Natural killer cell (primary cell): ENCODE data around the gene GALNT12. TPM values are rescaled to one million over a fixed set of nuclear protein-coding genes. Genes with fewer than 3 reads are reported as not detected.

ENCODE experiments used
- ATAC-seq, 3 donors: fragments of 150-1000 bp in 2 of 3; fragments of 200-7000 bp in 1 of 3; cut with Tn5 transposase; 1 replicate in 1 of 3; 2 replicates in 2 of 3; pipeline ENCODE4 v1.10.0; 2021; ENCODE audit warnings: mild to moderate bottlenecking in 2 of 3, moderate library complexity in 2 of 3
- DNase-seq, 2 donors: peaks; one replicate each; pipeline versions ENCODE4 v3.0.0 to v3.0.0-alpha.2; 2013 to 2021; ENCODE audit warnings: mixed read lengths in 1 of 2
- H3K27ac ChIP-seq: one replicate; pipeline ENCODE4 v1.5.1; 2013; ENCODE audit warnings: mild to moderate bottlenecking, low read length
- H3K27me3 ChIP-seq: one replicate; pipeline ENCODE4 v1.6.1; 2013; ENCODE audit warnings: low read length; ENCODE audit not compliant: control insufficient read depth, insufficient read depth
- H3K36me3 ChIP-seq: one replicate; pipeline ENCODE4 v1.6.1; 2013; ENCODE audit warnings: low read length; ENCODE audit not compliant: control insufficient read depth, insufficient read depth
- H3K4me1 ChIP-seq: one replicate; pipeline ENCODE4 v1.6.1; 2013; ENCODE audit warnings: low read length; ENCODE audit not compliant: control insufficient read depth, insufficient read depth
- H3K4me3 ChIP-seq: one replicate; pipeline ENCODE4 v1.5.1; 2013; ENCODE audit warnings: low read length
- H3K9me3 ChIP-seq: one replicate; pipeline ENCODE4 v1.6.1; 2013; ENCODE audit warnings: low read length; ENCODE audit not compliant: control insufficient read depth, insufficient read depth
- H3K27ac Mint-ChIP-seq, 2 donors: one replicate each; pipeline ENCODE4 v1.8.0; 2022; ENCODE audit warnings: mild to moderate bottlenecking in 2 of 2, mixed read lengths in 2 of 2, moderate library complexity in 1 of 2
- H3K27me3 Mint-ChIP-seq, 2 donors: one replicate each; pipeline ENCODE4 v1.8.0; 2022; ENCODE audit warnings: low read depth in 2 of 2, mixed read lengths in 2 of 2
- H3K36me3 Mint-ChIP-seq: one replicate; pipeline ENCODE4 v1.8.0; 2022; ENCODE audit warnings: mixed read lengths
- H3K4me1 Mint-ChIP-seq, 2 donors: one replicate each; pipeline ENCODE4 v1.8.0; 2022; ENCODE audit warnings: mixed read lengths in 2 of 2
- H3K4me3 Mint-ChIP-seq: one replicate; pipeline ENCODE4 v1.8.0; 2022; ENCODE audit warnings: mild to moderate bottlenecking, moderate library complexity, mixed read lengths
- H3K9me3 Mint-ChIP-seq, 2 donors: one replicate each; pipeline ENCODE4 v1.8.0; 2022; ENCODE audit warnings: mixed read lengths in 2 of 2
- CTCF ChIP-seq: fragments of 200-600 bp; IDR thresholded peaks from one replicate; pipeline ENCODE4 v1.8.0; 2022; ENCODE audit warnings: antibody characterized with exemption
- WGBS: methylation state at CpG from one replicate; pipeline ENCODE4 v1.1.7; 2013; ENCODE audit warnings: missing lambda C conversion rate; ENCODE audit not compliant: insufficient coverage; 5-methylcytosine and 5-hydroxymethylcytosine counted together
- intact Hi-C: fragments of 100-400 bp; cut with micrococcal nuclease; formaldehyde crosslinking; loops from one replicate; pipeline ENCODE4 v1.14.2; 2022
- total RNA-seq, 4 donors: library from RNA; stranded (reverse); fragments of 120-200 nt in 1 of 4; gene quantifications; one replicate each; pipeline versions ENCODE4 v1.2.3 to v1.2.4, GENCODE V29; 2013 to 2022

Gene GALNT12
- total RNA-seq, 3 donors from 2014 or later (not counting 1 experiment from before 2014, with no cell fraction given), result 9.1 to 9.4 (median 9.4) TPM

- Histone ChIP-seq H3K36me3 (no peaks in the 10 kb centered on the region), H3K9me3 (no peaks in the 10 kb centered on the region), H3K27ac (no peak overlapping the region), H3K4me3 (no peak overlapping the region), H3K27me3 (no peaks in the 10 kb centered on the region), H3K4me1 (no peaks in the 10 kb centered on the region)
- Mint-ChIP-seq H3K36me3 (no peaks in the 10 kb centered on the region), H3K9me3 (no peaks in the 10 kb centered on the region), H3K4me1 (no peaks in the 10 kb centered on the region), H3K4me3 (no peak overlapping the region), H3K27ac (no peak overlapping the region), H3K27me3 (peaks cover 7 to 40% of the 10 kb centered on the region in 2 donors)
- intact Hi-C loops, result no loop called here
- ATAC-seq, result no peak
- WGBS, result 73% methylated on average over 7 of the region's 7 CpGs
- no peak for DNase-seq
- no peak for TF ChIP-seq CTCF
Measured at GRCh38 chr9:98890256-98890655, 82.8 kb downstream of the GALNT12 start.

DNA sequence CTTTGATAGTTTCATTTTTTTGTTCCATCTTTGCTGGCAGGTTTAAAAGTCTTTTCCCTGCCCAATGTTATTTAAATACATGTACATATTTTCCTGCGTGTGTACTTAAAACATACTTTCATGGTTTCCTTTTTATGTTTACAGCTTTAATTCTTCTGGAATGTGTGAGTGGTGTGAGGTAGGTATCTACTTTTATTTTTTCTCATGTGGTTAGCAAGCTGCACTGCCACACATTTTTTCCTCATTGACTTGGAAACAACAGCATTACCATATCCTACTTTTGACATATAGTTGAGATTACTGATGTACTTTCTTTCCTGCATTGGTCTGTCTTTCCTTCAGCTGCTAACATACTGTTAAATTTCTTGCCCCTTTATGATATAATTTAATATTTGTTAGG lies 84.8 kb downstream of the GALNT12 start:
- Mint-ChIP-seq H3K4me3 (no peak overlapping the region), H3K27me3 (peaks cover 14 to 51% of the 10 kb centered on the region in 2 donors), H3K27ac (no peak overlapping the region), H3K4me1 (no peaks in the 10 kb centered on the region), H3K36me3 (no peaks in the 10 kb centered on the region), H3K9me3 (no peaks in the 10 kb centered on the region)
- Histone ChIP-seq H3K4me1 (no peaks in the 10 kb centered on the region), H3K36me3 (no peaks in the 10 kb centered on the region), H3K4me3 (no peak overlapping the region), H3K27me3 (no peaks in the 10 kb centered on the region), H3K9me3 (no peaks in the 10 kb centered on the region), H3K27ac (no peak overlapping the region)
- intact Hi-C loops, result no loop called here
- no CpG with 5 or more reads among the region's 1 CpG for WGBS
- no peak for ATAC-seq
- no peak for TF ChIP-seq CTCF
- no peak for DNase-seq

DNA sequence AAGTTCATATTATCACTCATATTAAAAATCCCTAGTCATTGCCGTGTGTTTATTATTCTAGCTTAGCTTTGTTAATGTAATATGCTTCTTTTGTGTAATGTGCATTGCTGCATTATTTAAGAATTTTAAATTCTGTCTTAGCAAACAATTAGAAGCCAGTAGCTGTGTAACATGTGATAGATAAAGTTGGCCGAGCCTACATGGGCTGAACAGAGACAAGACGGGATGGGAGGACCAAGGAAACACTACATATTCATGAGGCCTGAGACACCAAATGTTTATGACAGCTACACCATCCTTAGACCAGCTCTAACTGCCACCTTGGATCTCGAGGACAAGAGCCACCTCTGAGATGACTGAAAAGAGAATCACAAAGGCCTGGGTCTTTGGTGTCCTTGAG lies 85.2 kb downstream of the GALNT12 start:
- Histone ChIP-seq H3K27ac (no peak overlapping the region), H3K27me3 (no peaks in the 10 kb centered on the region), H3K36me3 (no peaks in the 10 kb centered on the region), H3K4me3 (no peak overlapping the region), H3K4me1 (no peaks in the 10 kb centered on the region), H3K9me3 (no peaks in the 10 kb centered on the region)
- Mint-ChIP-seq H3K9me3 (no peaks in the 10 kb centered on the region), H3K27me3 (peaks cover 15 to 49% of the 10 kb centered on the region in 2 donors), H3K36me3 (no peaks in the 10 kb centered on the region), H3K27ac (no peak overlapping the region), H3K4me3 (no peak overlapping the region), H3K4me1 (no peaks in the 10 kb centered on the region)
- DNase-seq, result no peak
- WGBS, result 74% methylated on average over 3 of the region's 4 CpGs
- no peak for TF ChIP-seq CTCF
- intact Hi-C loops, result no loop called here
- no peak for ATAC-seq

GRCh38 chr9:98894171-98894570 lies 86.7 kb downstream of the GALNT12 start:
- Histone ChIP-seq H3K36me3 (no peaks in the 10 kb centered on the region), H3K4me3 (no peak overlapping the region), H3K27ac (no peak overlapping the region), H3K9me3 (no peaks in the 10 kb centered on the region), H3K27me3 (no peaks in the 10 kb centered on the region), H3K4me1 (no peaks in the 10 kb centered on the region)
- ATAC-seq, result no peak
- Mint-ChIP-seq H3K27ac (no peak overlapping the region), H3K36me3 (no peaks in the 10 kb centered on the region), H3K4me3 (no peak overlapping the region), H3K27me3 (peaks cover 11 to 40% of the 10 kb centered on the region in 2 donors), H3K4me1 (no peaks in the 10 kb centered on the region), H3K9me3 (no peaks in the 10 kb centered on the region)
- intact Hi-C loops, result no loop called here
- DNase-seq, result no peak
- TF ChIP-seq CTCF, result no peak
- 80% methylated on average over 2 of the region's 3 CpGs for WGBS
